Progenitor cell of endocrine pancreas (in vitro differentiated cells): ENCODE results near the gene TOR1B. TPM values are rescaled to one million over a fixed set of nuclear protein-coding genes. Genes with fewer than 3 reads are reported as not detected.
A peak's percentile ranks its signal among the peaks of the same experiment; 100 is the strongest.

Experiments
- DNase-seq: peaks from one replicate; pipeline ENCODE4 v3.0.0; 2021; ENCODE audit warnings: low spot score; ENCODE audit not compliant: unreplicated experiment
- H3K27ac Mint-ChIP-seq: 2 replicates; pipeline ENCODE4 v1.8.0; 2021; ENCODE audit warnings: mild to moderate bottlenecking, moderate library complexity, mixed read lengths
- H3K27me3 Mint-ChIP-seq: 2 replicates; pipeline ENCODE4 v1.8.0; 2021; ENCODE audit warnings: mixed read lengths
- H3K36me3 Mint-ChIP-seq: 2 replicates; pipeline ENCODE4 v1.8.0; 2022; ENCODE audit warnings: mixed read lengths; ENCODE audit not compliant: insufficient read depth
- H3K4me1 Mint-ChIP-seq: 2 replicates; pipeline ENCODE4 v1.8.0; 2021; ENCODE audit warnings: low read depth, mixed read lengths
- H3K4me3 Mint-ChIP-seq: 2 replicates; pipeline ENCODE4 v1.8.0; 2021; ENCODE audit warnings: low read depth, mild to moderate bottlenecking, moderate library complexity, mixed read lengths
- H3K9me3 Mint-ChIP-seq: 2 replicates; pipeline ENCODE4 v1.8.0; 2021; ENCODE audit warnings: low read depth, mixed read lengths
- CTCF ChIP-seq: fragments of 200-600 bp; sonication (generic); IDR thresholded peaks from one replicate; pipeline ENCODE4 v1.5.0; 2021; ENCODE audit warnings: antibody characterized with exemption, mild to moderate bottlenecking; ENCODE audit not compliant: unreplicated experiment
- total RNA-seq: library from RNA; stranded (reverse); gene quantifications from 2 replicates; pipeline ENCODE4 v1.2.1, GENCODE V29; 2021

The TOR1B gene
- total RNA-seq, 1 donor from 2014 or later, result 19.8 TPM

- H3K27ac Mint-ChIP-seq, result no peak overlapping the region
- no peak for TF ChIP-seq CTCF
- DNase-seq, result no peak
- peaks cover 17% of the 10 kb centered on the region for H3K27me3 Mint-ChIP-seq
- H3K36me3 Mint-ChIP-seq, result peaks cover 1% of the 10 kb centered on the region
- peaks cover 4% of the 10 kb centered on the region for H3K4me1 Mint-ChIP-seq
- H3K9me3 Mint-ChIP-seq, result no peaks in the 10 kb centered on the region
- H3K4me3 Mint-ChIP-seq, result no peak overlapping the region
Measured at GRCh38 chr9:129798973-129799372, 4.0 kb upstream of the TOR1B start.

- no peaks in the 10 kb centered on the region for H3K27me3 Mint-ChIP-seq
- no peak for TF ChIP-seq CTCF
- no peak overlapping the region for H3K4me3 Mint-ChIP-seq
- H3K36me3 Mint-ChIP-seq, result peaks cover 7% of the 10 kb centered on the region
- peaks cover 8% of the 10 kb centered on the region for H3K4me1 Mint-ChIP-seq
- H3K9me3 Mint-ChIP-seq, result no peaks in the 10 kb centered on the region
- no peak for DNase-seq
- H3K27ac Mint-ChIP-seq, result no peak overlapping the region
Measured at GRCh38 chr9:129801504-129801903, 1.5 kb upstream of the TOR1B start.

GRCh38 chr9:129803676-129804060 is 684 bp downstream of the TOR1B start:
- Mint-ChIP-seq H3K27ac (peak overlapping the region; percentile 57), H3K4me1 (peaks cover 8% of the 10 kb centered on the region), H3K4me3 (peak overlapping the region; percentile 79), H3K36me3 (peaks cover 13% of the 10 kb centered on the region), H3K9me3 (no peaks in the 10 kb centered on the region), H3K27me3 (no peaks in the 10 kb centered on the region)
- no peak for TF ChIP-seq CTCF
- DNase-seq, result no peak

- no peak for DNase-seq
- Mint-ChIP-seq H3K27ac (no peak overlapping the region), H3K36me3 (peaks cover 14% of the 10 kb centered on the region), H3K9me3 (no peaks in the 10 kb centered on the region), H3K4me3 (peak overlapping the region; percentile 5), H3K27me3 (no peaks in the 10 kb centered on the region), H3K4me1 (peaks cover 8% of the 10 kb centered on the region)
- no peak for TF ChIP-seq CTCF
Measured at GRCh38 chr9:129806061-129806460, 3.1 kb downstream of the TOR1B start.

GRCh38 chr9:129809346-129809745 is 6.4 kb downstream of the TOR1B start:
- H3K36me3 Mint-ChIP-seq, result peaks cover 13% of the 10 kb centered on the region

More at GRCh38 chr9:129809346-129809745, 6.4 kb downstream of the TOR1B start:
- no peaks in the 10 kb centered on the region for H3K27me3 Mint-ChIP-seq
- peaks cover 5% of the 10 kb centered on the region for H3K4me1 Mint-ChIP-seq
- H3K9me3 Mint-ChIP-seq, result no peaks in the 10 kb centered on the region
- no peak for DNase-seq
- peak overlapping the region; percentile 10 for H3K27ac Mint-ChIP-seq
- TF ChIP-seq CTCF, result no peak
- no peak overlapping the region for H3K4me3 Mint-ChIP-seq
